Hepatic stellate cell (primary cell): Measurements from ENCODE around the gene L2HGDH.
A peak's percentile ranks its signal among the peaks of the same experiment; 100 is the strongest.

Source experiments
- DNase-seq: peaks from one replicate; pipeline ENCODE4 v3.0.0; 2011; ENCODE audit warnings: low spot score

The L2HGDH gene

DNA sequence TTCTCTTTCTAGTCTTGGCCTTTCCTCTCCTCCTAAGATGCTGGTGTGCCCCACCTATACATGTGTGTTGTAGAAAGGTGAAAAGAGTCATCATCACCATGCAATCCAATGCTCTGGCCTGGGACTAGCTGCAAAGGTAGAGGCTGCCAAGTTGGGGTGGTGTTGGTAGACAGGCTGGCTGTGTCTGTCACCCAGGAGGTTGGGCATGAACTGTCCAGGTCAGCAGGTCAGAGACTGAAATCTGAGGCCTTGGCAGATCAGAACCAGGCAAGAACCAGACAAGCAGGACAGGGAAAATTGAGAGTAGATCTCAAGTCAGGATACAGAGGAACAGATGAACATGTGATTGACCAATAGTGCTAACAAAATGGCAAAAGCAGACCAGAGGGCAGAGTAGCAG is 26.2 kb downstream of the L2HGDH start:
- no peak for DNase-seq

DNA sequence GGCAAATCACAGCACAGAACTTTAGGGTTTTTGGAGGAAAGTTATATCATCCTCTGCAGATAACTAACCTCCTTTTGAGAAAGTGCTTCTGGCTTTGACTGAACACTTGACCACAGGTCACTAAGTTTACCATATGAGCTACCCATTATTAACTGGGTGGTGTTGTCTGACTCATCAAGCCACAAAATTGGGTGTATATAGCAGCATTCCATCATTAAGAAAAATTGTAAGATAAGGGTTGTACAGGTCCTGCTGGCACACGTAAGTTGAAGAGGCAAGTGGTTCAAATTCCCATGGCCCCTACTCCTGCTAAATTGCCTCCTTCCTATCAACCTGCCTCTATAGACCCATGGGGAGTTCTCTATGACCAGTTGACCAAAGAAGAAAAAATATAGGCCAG is 39.5 kb downstream of the L2HGDH start:
- no peak for DNase-seq

DNA sequence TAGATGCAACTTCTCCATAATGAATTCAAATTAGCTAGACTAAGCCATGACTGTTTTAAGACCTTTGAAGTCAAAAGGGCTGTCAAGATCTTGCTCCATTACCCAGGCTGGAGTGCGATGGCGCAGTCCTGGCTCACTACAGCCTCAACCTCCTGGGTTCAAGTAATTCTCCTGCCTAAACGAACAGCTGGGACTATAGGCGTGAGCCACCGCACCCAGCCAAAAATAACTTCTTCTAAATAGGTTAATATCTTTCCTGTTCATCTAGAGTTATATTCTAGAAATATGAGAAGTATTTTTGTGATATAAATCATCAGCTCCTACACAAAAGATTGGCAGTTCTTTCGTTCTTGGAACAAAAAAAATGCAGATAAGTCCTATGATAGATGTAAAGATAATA is 41.1 kb downstream of the L2HGDH start:
- DNase-seq: no peak

DNA sequence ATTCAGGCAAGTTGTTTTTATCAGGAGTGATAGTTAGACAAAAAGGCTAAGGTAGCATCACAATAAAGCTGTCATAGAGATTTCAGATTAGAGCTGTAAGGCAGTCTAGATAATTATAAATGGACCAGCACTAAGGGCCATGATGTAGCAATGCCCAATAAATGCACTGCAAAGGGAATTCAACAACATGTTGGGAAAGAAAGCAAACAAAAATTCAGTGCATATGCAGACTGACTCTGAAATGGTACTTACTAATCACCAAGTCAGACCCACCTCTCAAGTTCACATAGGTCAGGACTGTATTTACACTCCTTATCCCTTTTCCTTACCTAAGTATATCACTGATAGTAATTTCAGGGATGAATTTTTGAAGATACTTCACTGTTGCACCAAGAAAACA is 47.0 kb downstream of the L2HGDH start:
- no peak for DNase-seq

DNA sequence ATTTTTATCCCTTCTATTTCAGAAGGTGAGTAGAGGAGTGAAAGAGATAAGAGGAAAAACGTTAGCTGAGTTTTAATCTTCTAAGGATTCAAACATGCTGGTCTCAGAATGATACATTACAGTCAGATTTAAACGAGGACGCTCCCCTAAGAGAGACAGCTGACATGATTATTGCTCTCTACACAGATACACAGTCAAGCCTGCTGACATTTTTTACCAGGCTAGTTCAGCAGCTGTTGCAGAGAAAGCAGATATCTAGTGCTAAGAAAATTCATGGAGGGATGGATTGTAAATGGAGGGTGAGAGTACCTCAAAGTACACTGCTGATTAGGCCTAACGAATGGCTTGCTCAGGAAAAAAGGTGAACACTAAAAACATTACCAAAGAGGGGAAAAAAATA is 48.7 kb downstream of the L2HGDH start:
- DNase-seq: no peak

DNA sequence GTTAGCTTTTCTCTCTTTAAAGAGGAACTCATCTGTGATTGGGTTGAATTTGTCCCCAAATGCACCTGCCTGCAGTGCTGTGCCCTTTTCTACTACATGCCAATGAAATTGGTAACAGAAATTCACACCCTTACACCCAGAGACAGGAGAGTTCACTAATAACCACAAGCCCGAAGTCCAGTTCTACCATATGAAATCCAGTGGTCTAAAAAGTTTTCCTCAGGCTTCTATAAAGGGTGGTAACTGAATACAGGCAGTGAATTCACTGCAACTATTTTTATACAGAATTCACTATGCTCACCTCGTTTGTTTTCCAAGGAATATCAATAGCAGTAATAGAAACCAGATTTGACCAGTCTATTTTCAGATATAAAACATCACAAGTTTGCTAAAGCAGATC is 49.2 kb downstream of the L2HGDH start:
- no peak for DNase-seq

DNA sequence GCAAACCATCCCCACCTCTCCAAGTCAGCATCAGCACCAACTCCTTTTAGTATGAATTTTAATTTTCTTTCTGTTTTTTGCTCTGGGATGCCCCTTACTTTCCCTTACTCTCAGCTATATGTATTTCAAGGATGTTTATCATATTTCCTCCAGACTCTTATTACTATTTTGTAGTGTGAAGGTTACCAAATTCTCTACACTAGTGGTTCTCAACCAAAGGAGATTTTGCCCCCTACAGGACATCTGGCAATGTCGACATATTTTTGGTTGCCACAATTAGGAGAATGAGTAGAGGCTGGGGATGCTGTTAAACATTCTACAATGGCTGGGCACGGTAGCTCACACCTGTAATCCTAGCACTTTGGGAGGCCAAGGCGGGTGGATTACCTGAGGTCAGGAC is 51.5 kb downstream of the L2HGDH start:
- DNase-seq: peak; percentile 29

DNA sequence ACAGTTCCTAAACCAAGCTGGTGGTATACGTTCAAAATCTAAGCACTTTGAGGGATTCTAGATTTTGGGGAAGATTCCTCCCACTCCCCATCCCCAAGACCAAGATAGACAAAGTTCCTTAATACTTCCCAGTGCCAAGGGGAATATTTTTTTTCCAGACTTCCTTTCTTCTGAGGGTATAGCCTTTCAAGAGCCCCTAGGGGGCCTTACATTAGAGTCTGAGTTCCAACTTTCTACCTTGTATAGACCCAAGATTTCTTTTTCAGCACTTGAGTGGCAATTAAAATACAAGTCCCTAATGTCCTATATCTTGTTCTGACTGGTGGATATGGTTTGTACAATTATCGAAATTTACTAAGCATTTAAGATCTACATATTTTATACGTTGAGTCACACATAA is 52.0 kb downstream of the L2HGDH start:
- DNase-seq: no peak

DNA sequence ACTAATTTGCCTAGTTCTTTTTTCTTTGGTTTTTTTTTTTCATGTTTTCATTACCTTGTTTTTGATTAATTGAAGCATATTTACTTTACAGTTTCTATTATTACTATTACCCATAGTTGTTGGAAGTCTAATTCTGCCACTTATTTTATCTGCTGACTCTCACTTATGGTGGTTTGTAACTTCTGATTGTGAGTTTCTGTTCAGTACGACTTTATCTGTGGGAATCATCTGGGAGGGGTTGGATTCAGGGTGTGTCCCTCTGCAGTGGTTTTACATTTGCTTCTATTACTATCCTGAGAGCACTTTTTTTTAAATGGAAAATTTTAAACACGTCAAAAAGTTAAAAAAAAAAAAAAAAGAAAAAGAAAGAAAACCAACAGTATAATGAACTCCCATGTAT is 54.3 kb downstream of the L2HGDH start:
- no peak for DNase-seq

DNA sequence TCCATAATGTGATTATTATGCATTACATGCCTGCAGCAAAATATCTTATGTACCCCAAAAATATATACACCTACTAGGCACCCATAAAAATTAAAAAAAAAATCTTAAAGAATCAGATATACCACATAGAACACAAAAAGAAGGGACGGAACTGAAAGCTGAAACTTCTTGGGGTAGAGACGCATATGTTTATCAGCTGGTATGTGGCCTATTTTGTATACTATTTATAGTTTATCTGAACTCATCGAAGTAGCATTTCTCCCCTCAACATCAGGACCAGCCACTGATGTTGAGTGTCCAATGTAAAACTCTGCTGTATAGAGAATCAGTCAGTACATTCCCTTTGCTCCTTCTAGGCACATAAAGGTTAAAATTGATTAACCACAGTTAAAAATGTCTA is 57.8 kb downstream of the L2HGDH start:
- no peak for DNase-seq

DNA sequence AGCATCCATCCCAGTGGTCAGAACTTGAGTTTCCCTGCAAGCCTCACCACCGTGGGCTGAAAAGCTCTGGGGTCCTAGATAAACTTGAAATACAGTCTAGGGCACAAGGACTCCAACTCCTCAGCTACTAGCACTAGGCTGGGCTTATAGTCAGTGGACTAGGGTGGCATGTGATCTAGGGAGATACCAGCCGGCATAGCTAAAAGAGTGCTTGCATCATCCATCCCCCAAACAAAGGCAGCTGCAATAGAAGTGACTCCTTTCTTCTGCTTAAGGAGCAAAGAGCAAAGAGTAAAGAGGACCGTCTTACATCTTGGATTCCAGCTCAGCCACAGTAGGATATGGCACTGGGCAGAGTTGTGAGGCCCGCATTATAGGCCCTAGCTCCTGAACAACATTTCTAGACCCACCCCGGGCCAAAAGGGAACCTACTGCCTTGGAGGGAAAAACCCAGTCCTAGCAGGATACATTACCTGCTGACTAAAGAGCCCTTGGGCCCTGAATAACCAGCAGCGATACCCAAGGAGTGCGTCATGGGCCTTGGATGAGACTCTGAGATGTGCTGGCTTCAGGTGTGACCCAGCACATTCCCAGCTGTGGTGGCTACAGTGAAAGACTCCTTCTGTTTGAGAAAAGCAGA is 62.8 kb downstream of the L2HGDH start:
- no peak for DNase-seq

DNA sequence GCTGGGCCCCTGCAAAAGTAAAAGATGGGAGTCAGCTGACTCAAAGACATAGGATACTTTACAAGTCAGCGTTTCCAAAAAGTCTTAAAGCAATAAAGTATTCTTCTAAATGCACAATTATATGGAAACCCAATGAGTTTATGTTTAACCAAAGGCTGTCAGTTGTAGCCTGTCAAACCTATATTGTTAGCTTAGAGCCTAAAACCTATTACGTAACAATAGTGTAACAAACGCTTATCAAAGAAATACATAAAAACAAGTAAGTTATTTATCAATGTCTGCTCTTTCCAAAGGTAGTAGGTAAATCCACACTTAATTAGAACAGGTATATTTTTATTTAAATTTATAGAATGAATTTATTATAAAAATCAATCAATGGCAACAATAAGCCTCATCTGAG is 64.8 kb downstream of the L2HGDH start:
- no peak for DNase-seq

DNA sequence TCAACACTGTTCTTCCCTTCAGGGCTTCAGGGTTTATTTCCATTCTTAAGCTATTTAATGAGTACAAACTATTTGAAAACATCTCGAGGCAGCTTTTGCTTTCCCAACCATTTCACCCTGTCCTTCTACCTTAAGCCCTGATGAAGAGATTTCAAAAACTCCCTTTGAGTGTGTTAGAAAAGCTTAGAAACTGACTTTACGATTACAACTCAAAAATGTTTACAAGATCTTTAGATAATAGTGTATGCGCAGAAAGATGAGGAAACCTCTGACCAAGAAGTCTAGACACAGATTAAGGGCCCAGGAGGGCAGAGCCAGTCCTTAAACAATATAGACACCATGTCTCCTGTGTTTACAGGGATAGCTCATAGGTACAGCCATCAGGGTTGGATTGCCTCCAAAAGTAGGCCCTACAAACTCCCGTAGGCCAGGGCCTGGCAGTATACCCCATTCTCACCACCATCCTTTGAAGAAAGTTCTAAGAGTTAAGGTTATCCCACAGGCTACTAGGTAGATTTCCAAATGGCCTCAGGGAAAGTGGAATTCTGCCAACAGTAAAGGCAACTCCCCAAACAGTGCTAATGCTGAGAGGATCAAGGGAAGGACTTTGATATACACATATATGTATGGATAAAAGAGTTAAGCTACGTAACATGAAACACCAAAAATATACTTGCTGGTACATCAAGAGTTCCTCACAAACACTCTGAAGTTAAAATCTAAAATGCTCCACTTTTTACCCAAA is 69.3 kb downstream of the L2HGDH start:
- no peak for DNase-seq

DNA sequence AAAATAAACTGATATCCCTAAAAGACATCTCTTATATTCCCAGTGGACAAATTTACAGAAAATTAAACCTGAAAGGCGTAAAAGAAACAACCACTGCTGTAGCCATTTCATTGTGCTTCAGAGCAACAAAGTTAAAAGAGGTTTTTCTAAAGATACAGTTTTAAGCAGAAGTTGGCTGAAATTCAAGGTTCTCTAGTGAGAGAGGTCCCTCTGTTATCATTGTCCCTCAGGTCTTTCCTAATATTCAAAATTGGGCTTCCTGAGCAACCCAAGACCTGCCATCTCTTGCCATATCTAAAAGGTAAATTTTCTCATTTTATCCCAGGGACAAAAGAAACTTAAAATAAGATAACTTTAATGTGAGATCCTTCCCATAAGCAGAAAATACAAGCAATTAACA is 69.9 kb downstream of the L2HGDH start:
- no peak for DNase-seq

DNA sequence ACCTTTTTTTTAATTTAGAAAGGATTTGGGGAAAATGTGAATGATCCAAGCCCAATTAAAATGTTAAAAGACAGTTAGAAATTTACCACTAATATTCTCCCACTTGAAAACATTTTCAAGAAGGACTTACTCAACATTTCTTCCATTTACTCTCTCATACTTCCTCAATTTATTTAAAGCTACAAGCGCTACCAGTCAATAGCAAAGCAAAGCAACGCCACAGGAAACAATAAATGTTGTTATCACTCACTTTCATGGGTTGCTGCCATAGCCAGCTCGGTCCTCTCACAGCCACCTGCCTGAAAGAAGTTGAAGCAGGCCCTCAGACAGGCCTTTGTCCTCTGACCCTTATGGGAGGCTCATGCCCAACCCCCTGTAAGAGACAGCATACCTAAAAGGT is 74.6 kb downstream of the L2HGDH start:
- DNase-seq: no peak

DNA sequence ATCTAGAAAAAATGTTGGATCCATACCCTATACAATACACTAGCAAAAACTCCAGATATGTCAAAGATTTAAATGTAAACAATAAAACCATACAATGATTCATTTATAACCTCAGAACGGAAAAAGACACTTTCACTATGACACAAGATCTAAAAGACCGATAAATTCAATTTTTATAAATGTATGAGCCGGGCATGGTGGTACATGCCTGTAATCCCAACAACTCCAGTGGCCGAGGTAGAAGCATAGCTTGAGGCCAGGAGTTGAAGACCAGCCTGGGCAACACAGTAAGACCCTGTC is 78.1 kb downstream of the L2HGDH start:
- DNase-seq: no peak

DNA sequence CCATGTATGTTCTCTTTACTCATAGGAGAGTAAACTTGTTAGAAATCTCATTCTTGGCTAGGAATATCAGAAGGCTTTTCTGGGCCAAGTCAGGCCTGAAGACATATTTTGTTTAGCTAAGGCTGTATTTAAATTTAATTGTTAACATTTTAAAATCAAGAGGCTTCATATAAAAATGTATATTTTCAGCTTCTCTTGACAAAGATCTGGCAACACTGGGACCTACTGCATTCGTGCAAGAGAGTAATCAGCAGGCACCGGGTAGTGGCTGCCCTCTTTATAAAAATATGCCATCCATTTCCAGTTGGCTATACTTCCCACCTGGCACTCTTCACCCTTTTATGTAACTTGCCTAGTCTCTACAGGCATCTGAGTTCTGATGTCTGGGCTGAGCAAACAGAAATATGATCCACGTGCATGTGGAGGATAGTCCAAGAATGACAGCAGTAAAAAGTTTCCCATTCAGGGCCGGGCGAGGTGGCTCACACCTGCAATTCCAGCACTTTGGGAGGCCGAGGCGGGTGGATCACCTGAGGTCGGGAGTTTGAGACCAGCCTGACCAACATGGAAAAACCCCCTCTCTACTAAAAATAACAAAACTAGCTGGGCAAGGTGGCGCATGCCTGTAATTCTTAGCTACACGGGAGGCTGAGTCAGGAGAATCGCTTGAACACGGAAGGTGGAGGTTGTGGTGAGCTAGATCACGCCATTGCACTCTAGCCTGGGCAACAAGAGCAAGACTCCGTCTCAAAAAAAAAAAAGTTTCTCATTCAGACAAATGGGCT is 78.7 kb downstream of the L2HGDH start:
- no peak for DNase-seq

DNA sequence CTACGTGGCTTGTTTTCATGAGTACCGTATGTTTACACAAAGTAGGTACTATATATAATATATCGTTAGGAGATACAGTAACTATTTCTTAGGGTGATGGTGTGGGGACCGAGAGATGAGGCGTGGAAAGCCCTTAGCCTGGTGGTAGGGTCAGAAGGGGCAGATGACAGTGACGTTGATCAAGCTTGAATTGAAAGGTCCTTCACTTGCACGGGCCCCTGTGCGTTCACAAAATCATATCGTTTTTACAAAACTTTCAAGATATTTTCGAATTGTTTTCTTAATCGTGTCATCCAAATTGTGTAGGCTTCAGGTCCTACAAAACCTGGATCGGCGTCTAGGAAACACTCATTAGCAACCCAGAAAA is 79.8 kb downstream of the L2HGDH start:
- DNase-seq: no peak

DNA sequence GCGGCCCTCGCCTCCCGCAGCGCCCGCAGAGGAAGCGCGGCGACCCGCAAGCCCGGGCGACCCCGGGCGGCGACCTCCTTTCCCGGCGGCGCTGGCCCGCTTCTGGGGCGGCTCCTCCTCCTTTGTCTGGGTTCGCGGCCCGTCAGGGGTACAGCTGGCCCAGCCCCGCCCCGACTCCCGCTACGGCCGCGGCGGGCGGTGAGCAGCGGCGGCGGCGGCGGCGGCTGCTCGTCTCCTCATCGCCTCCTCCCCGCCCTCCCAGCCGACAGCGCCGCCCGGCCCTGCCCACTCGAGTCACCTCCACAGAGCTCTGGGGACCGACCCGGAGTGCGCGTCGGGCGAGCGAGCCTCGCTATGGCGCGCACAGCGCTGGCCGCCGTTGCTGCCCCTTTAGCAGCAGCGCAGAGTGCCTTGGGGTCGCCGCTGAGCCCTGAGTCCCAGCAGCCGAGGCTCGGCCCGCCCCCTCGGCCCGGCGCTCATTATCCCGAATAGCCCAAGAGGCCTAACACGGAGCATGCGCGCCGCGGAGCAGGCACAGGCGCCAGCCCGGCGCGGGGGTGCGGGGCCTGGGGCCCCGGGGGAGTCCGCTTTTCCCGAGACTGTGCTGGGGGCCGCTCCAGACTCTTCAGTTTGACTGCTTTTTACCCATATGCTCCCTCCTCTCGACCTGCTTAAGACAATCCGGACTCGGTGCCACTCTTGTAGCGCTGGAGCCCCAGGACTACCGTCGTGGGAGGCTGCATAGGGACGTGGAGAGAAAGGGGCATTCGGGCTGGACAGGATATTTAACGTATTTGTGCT is 80.4 kb downstream of the L2HGDH start, which contains the start of gene SOS2:
TSS of gene SOS2 (minus strand) at position 104 of the 801 bp plus-strand sequence. CDS start 295 bp downstream, outside the sequence.
- DNase-seq: peak; percentile 86

DNA sequence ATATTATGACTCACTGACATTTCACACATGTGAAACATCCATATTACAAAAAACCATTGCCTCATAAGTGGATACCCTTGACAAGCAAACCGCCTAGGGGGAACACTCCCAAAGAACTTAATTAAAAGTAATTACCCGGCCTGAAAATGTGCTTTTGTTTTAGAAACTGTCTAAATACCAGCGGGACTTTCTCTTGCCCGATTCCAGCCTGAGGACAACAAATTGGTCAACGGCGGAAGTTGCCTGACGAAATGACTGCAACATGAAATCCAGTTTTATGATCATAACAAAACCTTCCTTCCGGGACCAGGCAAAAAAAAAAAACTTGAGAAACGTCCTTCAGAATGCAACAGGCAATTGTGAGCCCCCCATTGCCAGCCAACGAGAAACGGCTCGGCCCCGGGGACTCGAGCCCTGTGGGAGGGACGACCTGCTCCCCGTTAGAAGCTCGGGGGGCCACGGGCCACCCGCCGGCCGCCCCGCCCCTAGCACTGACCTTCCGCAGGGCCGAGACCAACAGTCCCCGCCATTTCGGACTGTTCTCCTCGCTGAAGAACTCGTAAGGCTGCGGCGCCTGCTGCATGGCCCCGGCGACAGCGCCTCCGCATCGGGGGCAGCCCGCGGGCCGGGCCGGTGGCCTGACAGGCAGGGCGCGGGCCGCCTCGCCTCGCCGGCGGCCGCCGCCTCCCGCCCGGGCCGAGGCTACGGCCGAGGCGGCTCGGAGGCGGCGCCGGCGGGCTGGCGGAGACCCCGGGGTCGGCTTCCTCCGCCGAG is 81.1 kb downstream of the L2HGDH start:
- peak; percentile 29 for DNase-seq

DNA sequence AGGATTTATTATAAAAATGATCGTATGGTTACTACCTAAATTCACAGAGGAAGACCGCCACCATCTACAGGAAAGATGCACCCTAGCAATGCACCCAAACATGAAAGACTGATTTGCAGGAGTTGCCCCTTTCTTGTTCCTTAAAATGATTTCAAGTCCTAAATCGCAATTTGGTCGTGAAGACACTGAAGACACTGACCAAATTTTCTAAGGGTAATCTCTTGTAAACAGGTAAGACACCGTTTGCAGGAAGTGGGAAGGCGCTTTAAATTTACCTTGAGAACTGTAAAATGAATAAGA is 81.7 kb downstream of the L2HGDH start:
- no peak for DNase-seq

DNA sequence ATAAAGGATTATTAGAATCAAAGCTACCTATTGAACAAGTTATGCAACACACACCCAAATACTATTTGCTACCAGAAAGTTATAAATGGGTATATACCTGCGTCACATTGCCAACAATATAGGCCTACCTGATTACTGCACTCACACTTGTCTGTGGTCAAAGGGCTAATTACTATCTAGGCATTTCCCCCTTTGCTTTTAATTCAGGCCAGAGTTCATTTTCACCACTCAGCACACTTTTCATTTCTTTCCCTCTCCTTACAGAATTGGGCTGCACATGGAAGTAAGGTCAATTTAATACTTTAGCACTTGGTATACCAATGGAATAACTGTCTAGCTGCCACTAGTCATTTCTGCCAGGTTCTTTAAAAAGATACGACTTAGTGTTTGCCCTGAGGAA is 82.3 kb downstream of the L2HGDH start:
- DNase-seq: no peak
